IMR-90 (cell line): ENCODE measurements around the gene OXER1. TPM values are rescaled to one million over a fixed set of nuclear protein-coding genes. Genes with fewer than 3 reads are reported as not detected.
A peak's percentile ranks its signal among the peaks of the same experiment; 100 is the strongest.

ENCODE experiments used
- ATAC-seq: fragments of 200-7000 bp; cut with Tn5 transposase; 2 replicates; pipeline ENCODE4 v1.9.1; 2020; ENCODE audit warnings: low read depth, mild to moderate bottlenecking, moderate library complexity
- BruUV-seq: library from RNA; stranded (reverse); fragments of 400-500 nt; replicated peaks from 2 replicates; lab custom pipeline; 2021; lab: Mats Ljungman, UMichigan
- CTCF ChIA-PET: fragments of 300-600 bp; formaldehyde crosslinking; extraction: SDS; loops from one replicate; lab custom pipeline; 2021; ENCODE audit warnings: antibody characterized with exemption; lab: Yijun Ruan, JAX
- POLR2A ChIA-PET: fragments of 300-600 bp; sonication (Branson Sonifier 250); formaldehyde crosslinking; loops from one replicate; lab custom pipeline; 2022; ENCODE audit warnings: antibody characterized with exemption; ENCODE audit not compliant: unreplicated experiment; lab: Charles Lee
- DNase-seq: peaks from one replicate; pipeline ENCODE4 v3.0.0; 2013
- H2AFZ ChIP-seq: replicated peaks from 2 replicates; pipeline ENCODE3; 2013; ENCODE audit warnings: low read length, mild to moderate bottlenecking; ENCODE audit not compliant: poor library complexity
- H2AK5ac ChIP-seq: 2 replicates; pipeline ENCODE4 v1.6.1; 2013; ENCODE audit warnings: low read depth, low read length, inconsistent platforms
- H2AK9ac ChIP-seq: replicated peaks from 2 replicates; pipeline ENCODE3; 2013; ENCODE audit warnings: mild to moderate bottlenecking, low read depth, low read length, moderate library complexity; ENCODE audit not compliant: poor library complexity
- H2BK120ac ChIP-seq: 2 replicates; pipeline ENCODE4 v1.6.1; 2013; ENCODE audit warnings: low read depth, low read length, inconsistent platforms
- H2BK15ac ChIP-seq: 3 replicates; pipeline ENCODE4 v1.6.1; 2013; ENCODE audit warnings: low read depth, low read length, inconsistent platforms
- H2BK20ac ChIP-seq: 2 replicates; pipeline ENCODE4 v1.6.1; 2013; ENCODE audit warnings: low read depth, mild to moderate bottlenecking, inconsistent platforms, low read length, moderate library complexity
- H2BK5ac ChIP-seq: 2 replicates; pipeline ENCODE4 v1.6.1; 2013; ENCODE audit warnings: mild to moderate bottlenecking, low read depth, low read length, inconsistent platforms; ENCODE audit not compliant: poor library complexity, severe bottlenecking
- H3K14ac ChIP-seq: replicated peaks from 2 replicates; pipeline ENCODE4 v1.6.1; 2013; ENCODE audit warnings: low read depth, low read length, inconsistent platforms
- H3K18ac ChIP-seq: 2 replicates; pipeline ENCODE4 v1.6.1; 2013; ENCODE audit warnings: low read depth, low read length, control low read depth
- H3K23ac ChIP-seq: 2 replicates; pipeline ENCODE4 v1.6.1; 2013; ENCODE audit warnings: low read depth, low read length, inconsistent platforms
- H3K27ac ChIP-seq: 2 replicates; pipeline ENCODE4 v1.5.1; 2013; ENCODE audit warnings: mild to moderate bottlenecking, control low read depth, low read length; ENCODE audit not compliant: insufficient read depth
- H3K27me3 ChIP-seq: 2 replicates; pipeline ENCODE4 v1.6.1; 2013; ENCODE audit warnings: low read length; ENCODE audit not compliant: control insufficient read depth, insufficient read depth
- H3K36me3 ChIP-seq: 2 replicates; pipeline ENCODE4 v1.6.1; 2013; ENCODE audit warnings: low read length, mixed read lengths; ENCODE audit not compliant: control insufficient read depth, insufficient read depth
- H3K4ac ChIP-seq: 2 replicates; pipeline ENCODE4 v1.6.1; 2013; ENCODE audit warnings: low read depth, low read length, inconsistent platforms
- H3K4me1 ChIP-seq: 2 replicates; pipeline ENCODE4 v1.6.1; 2013; ENCODE audit warnings: low read length, mixed read lengths; ENCODE audit not compliant: control insufficient read depth, insufficient read depth
- H3K4me2 ChIP-seq: 2 replicates; pipeline ENCODE4 v1.6.1; 2013; ENCODE audit warnings: low read depth, mild to moderate bottlenecking, control low read depth, low read length, moderate library complexity
- H3K4me3 ChIP-seq: 2 replicates; pipeline ENCODE4 v1.5.1; 2013; ENCODE audit warnings: low read depth, mild to moderate bottlenecking, control low read depth, low read length, moderate library complexity; ENCODE audit not compliant: insufficient read depth
- H3K56ac ChIP-seq: 2 replicates; pipeline ENCODE4 v1.6.1; 2013; ENCODE audit warnings: low read length, inconsistent platforms; ENCODE audit not compliant: insufficient read depth; ENCODE audit errors: extremely low read depth
- H3K79me1 ChIP-seq, 2 experiments: 2 replicates each; pipeline ENCODE4 v1.6.1; 2013; ENCODE audit warnings: low read length in 2 of 2, inconsistent platforms in 1 of 2, low read depth in 1 of 2
- H3K9ac ChIP-seq: 2 replicates; pipeline ENCODE4 v1.6.1; 2013; ENCODE audit warnings: low read depth, low read length, control low read depth
- H3K9me1 ChIP-seq: 2 replicates; pipeline ENCODE4 v1.6.1; 2013; ENCODE audit warnings: low read length, inconsistent platforms; ENCODE audit not compliant: insufficient read depth
- H3K9me3 ChIP-seq: 2 replicates; pipeline ENCODE4 v1.6.1; 2013; ENCODE audit warnings: low read length; ENCODE audit not compliant: control insufficient read depth, insufficient read depth
- H4K20me1 ChIP-seq: 2 replicates; pipeline ENCODE4 v1.6.1; 2013; ENCODE audit warnings: low read length, inconsistent platforms; ENCODE audit not compliant: insufficient read depth
- H4K5ac ChIP-seq: 2 replicates; pipeline ENCODE4 v1.6.1; 2013; ENCODE audit warnings: mild to moderate bottlenecking, low read depth, low read length, control low read depth
- H4K8ac ChIP-seq, 2 experiments: 2 replicates each; pipeline ENCODE4 v1.6.1; 2013; ENCODE audit warnings: low read depth in 2 of 2, low read length in 2 of 2, control low read depth in 1 of 2, inconsistent platforms in 1 of 2
- H4K91ac ChIP-seq: 2 replicates; pipeline ENCODE4 v1.6.1; 2013; ENCODE audit warnings: low read depth, low read length, inconsistent platforms; ENCODE audit not compliant: insufficient read depth
- BHLHE40 ChIP-seq: fragments of 150-350 bp; IDR thresholded peaks from 2 replicates; pipeline ENCODE4 v1.6.1; 2016; ENCODE audit warnings: mild to moderate bottlenecking, low read depth, low read length
- CEBPB ChIP-seq: IDR thresholded peaks from 2 replicates; pipeline ENCODE4 v1.6.1; 2012; ENCODE audit warnings: low read depth, low read length, improper control_type of control experiment
- CHD1 ChIP-seq: IDR thresholded peaks from 2 replicates; pipeline ENCODE4 v1.6.1; 2012; ENCODE audit warnings: low read depth, low read length, improper control_type of control experiment
- CTCF ChIP-seq: conservative IDR thresholded peaks from 2 replicates; pipeline ENCODE4 v1.5.1; 2012; ENCODE audit warnings: mild to moderate bottlenecking, low read depth, low read length, improper control_type of control experiment
- ELK1 ChIP-seq: fragments of 150-350 bp; IDR thresholded peaks from 2 replicates; pipeline ENCODE4 v1.6.1; 2016; ENCODE audit warnings: low read depth, mild to moderate bottlenecking, low read length, moderate library complexity, borderline replicate concordance
- FOS ChIP-seq: fragments of 150-350 bp; IDR thresholded peaks from 2 replicates; pipeline ENCODE4 v1.6.1; 2016; ENCODE audit warnings: low read depth, low read length
- MAZ ChIP-seq: IDR thresholded peaks from 2 replicates; pipeline ENCODE4 v1.6.1; 2012; ENCODE audit warnings: low read depth, mild to moderate bottlenecking, low read length, improper control_type of control experiment, moderate library complexity, borderline replicate concordance
- MXI1 ChIP-seq: IDR thresholded peaks from 2 replicates; pipeline ENCODE4 v1.6.1; 2012; ENCODE audit warnings: low read depth, mild to moderate bottlenecking, low read length, moderate library complexity, borderline replicate concordance
- NFE2L2 ChIP-seq: fragments of 150-350 bp; IDR thresholded peaks from 2 replicates; pipeline ENCODE4 v1.6.1; 2016; ENCODE audit warnings: low read depth, mild to moderate bottlenecking, low read length
- POLR2A ChIP-seq: IDR thresholded peaks from 2 replicates; pipeline ENCODE4 v1.6.1; 2012; ENCODE audit warnings: mild to moderate bottlenecking, low read depth, low read length
- RAD21 ChIP-seq: IDR thresholded peaks from 2 replicates; pipeline ENCODE4 v1.6.1; 2012; ENCODE audit warnings: low read length, improper control_type of control experiment
- RCOR1 ChIP-seq: IDR thresholded peaks from 2 replicates; pipeline ENCODE4 v1.6.1; 2012; ENCODE audit warnings: mild to moderate bottlenecking, low read length, improper control_type of control experiment; ENCODE audit not compliant: insufficient replicate concordance
- RFX5 ChIP-seq: IDR thresholded peaks from 2 replicates; pipeline ENCODE4 v1.8.0; 2012; ENCODE audit warnings: low read depth, mild to moderate bottlenecking, low read length, moderate library complexity
- SMC3 ChIP-seq: fragments of 150-350 bp; IDR thresholded peaks from 2 replicates; pipeline ENCODE4 v1.6.1; 2016; ENCODE audit warnings: low read depth, mild to moderate bottlenecking, antibody characterized with exemption, low read length, moderate library complexity
- USF2 ChIP-seq: fragments of 150-350 bp; IDR thresholded peaks from 2 replicates; pipeline ENCODE4 v1.6.1; 2017; ENCODE audit warnings: mild to moderate bottlenecking, antibody characterized with exemption, low read length, low read depth
- WGBS, 2 experiments: methylation state at CpG; one replicate each; pipeline versions ENCODE4 v1.1.5 to v1.1.7; 2013; ENCODE audit warnings: missing lambda C conversion rate in 2 of 2; ENCODE audit not compliant: insufficient read length in 1 of 2; ENCODE audit errors: extremely low coverage in 2 of 2; 5-methylcytosine and 5-hydroxymethylcytosine counted together
- dilution Hi-C: fragments of 300-500 bp; cut with HindIII; formaldehyde crosslinking; loops from one replicate; pipeline ENCODE4 v1.14.3; 2018; ENCODE audit warnings: low sequenced_read_pairs; ENCODE audit not compliant: unreplicated experiment
- in situ Hi-C: fragments of 300-500 bp; cut with MboI; formaldehyde crosslinking; loops from 3 replicates; pipeline ENCODE4 v1.14.3; 2019; ENCODE audit warnings: low sequenced_read_pairs, inconsistent platforms, mixed read lengths
- intact Hi-C: fragments of 100-400 bp; cut with micrococcal nuclease; formaldehyde crosslinking; loops from 2 replicates; pipeline ENCODE4 v1.10.0; 2022
- polyA plus RNA-seq, 3 experiments: library from polyadenylated mRNA; depleted of rRNA; stranded (reverse); fragments of >200 nt; gene quantifications; 2 replicates each; pipeline ENCODE4 v1.2.3, GENCODE V29; 2012; ENCODE audit warnings: low replicate concordance in 1 of 3
- total RNA-seq: library from RNA; depleted of rRNA; stranded (reverse); fragments of >200 nt; gene quantifications from 2 replicates; pipeline ENCODE4 v1.2.3, GENCODE V29; 2012

The OXER1 gene
- total and polyA plus RNA-seq, 2 of the 4 experiments (the other 2 are of a cell fraction) = not detected

DNA sequence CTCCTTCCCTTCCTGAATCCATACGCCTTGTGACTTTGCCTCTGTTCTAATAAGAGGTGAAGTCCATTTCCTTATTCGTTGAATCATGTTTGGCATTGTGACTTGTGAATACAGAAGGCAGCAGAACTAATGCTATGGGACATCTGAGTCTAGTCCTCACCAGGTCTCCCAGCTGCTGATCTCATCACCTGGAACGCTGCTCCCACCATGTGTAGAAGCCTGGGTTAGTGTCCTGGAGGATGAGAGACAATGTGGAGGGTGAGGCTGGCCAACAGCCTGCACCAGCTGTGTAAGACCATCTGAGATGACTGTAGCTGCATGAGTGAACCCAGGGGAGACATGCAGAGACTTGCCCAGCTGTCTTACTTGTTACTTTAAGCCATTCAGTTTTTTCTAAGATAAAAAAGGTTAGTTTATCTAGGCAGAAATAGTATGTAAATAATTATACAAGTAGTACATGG, 31.9 kb upstream of the OXER1 start:
- peak; percentile 79 for ATAC-seq
- POLR2A ChIA-PET = interaction anchor here (0.5 kb wide), 1 partner anchor 76 kb away, joined by 3 read pairs; no protein-coding TSS in a partner anchor
- no peak for TF ChIP-seq FOS
- TF ChIP-seq BHLHE40 = no peak
- no peak for TF ChIP-seq ELK1
- TF ChIP-seq RCOR1 = no peak
- TF ChIP-seq MXI1 = no peak
- no peak for TF ChIP-seq SMC3
- no peak for TF ChIP-seq CEBPB
- TF ChIP-seq CHD1 = no peak
- TF ChIP-seq NFE2L2 = no peak
- TF ChIP-seq RFX5 = no peak
- TF ChIP-seq RAD21 = no peak
- TF ChIP-seq USF2 = no peak
- no peak for TF ChIP-seq CTCF
- no peak for TF ChIP-seq POLR2A
- TF ChIP-seq MAZ = no peak

More for the DNA sequence above, 31.9 kb upstream of the OXER1 start:
- H3K4me3 ChIP-seq = no peak overlapping the region
- peak overlapping the region; percentile 68 for H2AFZ ChIP-seq
- peak overlapping the region; percentile 90 for H4K5ac ChIP-seq
- H3K4ac ChIP-seq = peak overlapping the region; percentile 99
- no peaks in the 10 kb centered on the region for H4K20me1 ChIP-seq
- H2BK15ac ChIP-seq = peak overlapping the region; percentile 69; the same call in 1 of the 3 replicates
- intact Hi-C loops = no loop called here
- peaks cover 7% of the 10 kb centered on the region for H3K4me1 ChIP-seq
- dilution Hi-C loops = no loop called here
- in situ Hi-C loops = no loop called here
- H3K4me2 ChIP-seq = no peak overlapping the region
- peak overlapping the region; percentile 100 for H2BK120ac ChIP-seq
- H3K36me3 ChIP-seq = no peaks in the 10 kb centered on the region
- H3K9me1 ChIP-seq = no peaks in the 10 kb centered on the region
- peak overlapping the region; percentile 96 for H2AK9ac ChIP-seq
- H3K79me1 ChIP-seq = no peaks in the 10 kb centered on the region
- H3K56ac ChIP-seq = peak overlapping the region; percentile 58
- WGBS, 2 experiments = no CpG with 5 or more reads among the region's 3 CpGs
- H3K27me3 ChIP-seq = peaks cover 18% of the 10 kb centered on the region
- H3K18ac ChIP-seq = peak overlapping the region; percentile 96
- CTCF ChIA-PET = interaction anchor here (0.6 to 1.6 kb wide), 5 partner anchors 9 to 705 kb away, joined by 3 to 6 read pairs (median 5); no protein-coding TSS in a partner anchor
- H3K9me3 ChIP-seq = peaks cover 11% of the 10 kb centered on the region
- peak overlapping the region; percentile 88 for H2AK5ac ChIP-seq
- peak; percentile 84 for DNase-seq
- H2BK5ac ChIP-seq = peak overlapping the region; percentile 98
- peak overlapping the region; percentile 58 to 97; a peak in 3 of 4 replicates for H4K8ac ChIP-seq
- H4K91ac ChIP-seq = peak overlapping the region; percentile 94
- peak overlapping the region; percentile 97 for H3K23ac ChIP-seq
- H3K27ac ChIP-seq = peak overlapping the region; percentile 100
- H3K9ac ChIP-seq = no peak overlapping the region
- peak overlapping the region; percentile 97 for H2BK20ac ChIP-seq
- H3K14ac ChIP-seq = peak overlapping the region; percentile 95
- no TSS peak for BruUV-seq
